ENCODE measurements around the gene CLIC3.

CLIC3 gene

GRCh38 chr9:136950656-136951276 lies 45.6 kb downstream of the CLIC3 start:
- no peak for DNase-seq

GRCh38 chr9:136949817-136950655 lies 46.3 kb downstream of the CLIC3 start:
- peak; percentile 99 for DNase-seq

DNA sequence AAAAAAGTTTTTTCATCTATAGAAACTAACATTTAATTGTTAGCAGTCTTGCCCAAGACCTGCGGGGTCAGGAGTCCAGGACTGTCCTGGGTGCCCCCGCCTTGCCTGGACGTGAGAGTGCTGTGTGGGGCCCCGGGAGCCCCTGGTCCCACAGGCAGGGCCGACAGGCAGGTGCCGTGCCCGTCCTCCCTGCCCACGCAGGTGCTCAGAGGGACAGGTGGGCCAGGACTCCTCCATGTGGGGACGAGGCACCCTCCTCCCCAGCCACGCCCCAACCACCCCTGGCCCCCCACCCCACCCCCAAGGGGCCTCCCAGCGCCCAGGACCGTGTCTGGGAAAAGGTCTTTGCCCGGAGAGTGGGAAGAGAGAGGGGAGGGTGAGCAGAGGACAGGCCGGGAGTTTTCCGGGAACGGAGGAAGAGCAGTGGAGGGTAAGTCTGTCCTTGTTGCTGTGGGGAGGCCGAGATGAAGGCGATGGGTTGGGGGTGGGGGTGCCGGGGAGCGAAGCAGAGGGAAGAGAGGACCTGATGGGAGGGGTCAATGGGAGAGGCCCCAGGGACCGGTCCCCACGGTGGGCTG lies 47.0 kb downstream of the CLIC3 start:
- DNase-seq = no peak

DNA sequence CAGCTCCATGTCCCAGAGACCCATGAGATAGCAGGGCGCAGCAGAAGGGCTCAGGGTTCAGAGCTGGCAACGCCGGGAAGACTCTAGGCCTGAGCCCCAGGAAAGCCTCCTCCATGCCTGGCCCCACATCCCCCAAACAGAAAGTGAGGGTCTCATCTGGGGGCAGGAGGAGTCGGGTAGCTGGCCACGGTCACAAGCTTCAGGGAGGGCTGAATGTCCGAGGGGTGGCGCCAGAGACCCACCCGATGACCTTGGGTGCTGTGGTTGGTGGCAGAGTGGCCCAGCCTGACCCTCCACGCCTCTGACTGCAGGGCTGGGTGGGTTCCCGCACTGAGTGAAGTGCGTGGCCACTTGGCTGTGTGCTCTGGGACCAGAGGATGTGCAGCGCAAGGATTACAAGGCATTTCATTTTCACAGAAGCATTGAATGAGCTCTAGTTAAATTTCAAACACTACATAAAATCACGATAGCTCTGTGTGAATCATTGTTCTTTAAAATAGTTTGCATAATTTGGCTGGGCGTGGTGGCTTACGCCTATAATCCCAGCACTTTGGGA lies 48.3 kb downstream of the CLIC3 start:
- DNase-seq = no peak

DNA sequence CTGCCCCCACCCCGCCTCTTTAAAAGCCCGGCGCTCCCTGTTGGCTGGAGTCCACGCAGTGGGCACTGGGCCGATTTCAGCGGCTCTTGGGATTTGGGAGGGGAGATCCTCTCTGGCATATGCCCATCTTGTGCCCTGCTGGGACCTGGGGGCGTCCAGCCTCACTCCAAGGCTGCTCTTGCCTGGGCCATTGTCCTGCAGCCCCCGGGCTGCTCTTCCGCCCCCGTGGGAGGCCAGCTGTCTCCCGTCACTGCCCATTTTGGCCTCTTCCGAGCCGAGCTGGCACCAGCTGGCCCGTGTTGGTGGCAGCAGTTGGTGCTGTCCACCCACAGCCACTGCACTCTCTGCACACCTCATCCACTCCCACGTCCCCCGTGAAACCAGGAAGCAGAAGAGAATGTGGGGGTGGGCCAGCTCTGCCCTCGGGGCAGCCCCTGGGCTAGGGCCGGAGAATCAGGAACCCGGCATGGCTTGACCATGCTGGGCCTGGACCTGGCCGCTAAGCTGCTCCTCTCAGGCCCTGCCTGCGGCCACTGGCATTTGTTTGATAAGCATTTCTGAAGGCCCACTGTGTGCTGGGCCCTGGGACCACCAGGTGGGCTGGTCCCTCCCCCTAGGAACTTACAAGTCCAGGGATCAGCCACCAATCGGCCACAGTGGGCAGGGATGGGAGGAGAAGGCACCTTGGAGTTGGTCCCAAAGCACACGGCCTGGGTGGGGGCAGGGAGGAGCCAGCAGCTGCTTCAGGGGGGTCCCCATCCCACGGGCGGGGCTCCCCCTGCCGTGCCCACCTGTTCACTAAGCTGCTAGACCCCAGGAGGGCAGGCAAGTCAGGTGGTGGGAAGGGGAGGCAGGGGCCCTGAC lies 49.1 kb downstream of the CLIC3 start:
- DNase-seq = no peak

GRCh38 chr9:136946228-136947027 lies 49.9 kb downstream of the CLIC3 start:
- no peak for DNase-seq

DNA sequence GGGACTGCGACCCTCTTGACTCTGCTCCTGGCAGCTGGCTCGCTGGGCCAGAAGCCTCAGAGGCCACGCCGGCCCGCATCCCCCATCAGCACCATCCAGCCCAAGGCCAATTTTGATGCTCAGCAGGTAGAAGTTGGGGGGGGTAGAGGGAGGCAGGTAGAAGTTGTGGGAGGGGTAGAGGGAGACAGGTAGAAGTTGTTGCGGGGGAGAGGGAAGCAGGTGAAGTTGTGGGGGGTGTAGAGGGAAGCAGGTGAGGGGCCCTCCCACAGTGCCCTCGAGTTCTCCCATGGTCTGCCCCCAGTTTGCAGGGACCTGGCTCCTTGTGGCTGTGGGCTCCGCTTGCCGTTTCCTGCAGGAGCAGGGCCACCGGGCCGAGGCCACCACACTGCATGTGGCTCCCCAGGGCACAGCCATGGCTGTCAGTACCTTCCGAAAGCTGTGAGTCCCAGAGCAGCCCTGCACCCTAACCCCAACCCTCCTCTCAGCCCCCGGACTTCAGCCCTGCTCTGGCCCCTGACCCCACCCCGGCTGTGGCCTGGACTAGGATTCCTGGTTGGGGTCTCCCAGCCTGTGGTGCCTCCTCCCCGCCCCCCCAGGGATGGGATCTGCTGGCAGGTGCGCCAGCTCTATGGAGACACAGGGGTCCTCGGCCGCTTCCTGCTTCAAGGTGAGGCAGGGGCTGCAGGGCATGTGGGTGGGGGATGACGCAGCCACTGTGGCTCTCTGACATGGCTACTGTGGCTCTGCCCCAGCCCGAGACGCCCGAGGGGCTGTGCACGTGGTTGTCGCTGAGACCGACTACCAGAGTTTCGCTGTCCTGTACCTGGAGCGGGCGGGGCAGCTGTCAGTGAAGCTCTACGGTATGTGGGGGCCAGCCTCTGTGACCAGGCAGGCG lies 50.8 kb downstream of the CLIC3 start:
- DNase-seq = no peak
